Activated T-helper 1 cell treated with Interleukin-2 at 50 U/mL for 16 hours (primary cell): ENCODE measurements around the gene RPRD2.
"Not testable (repeated sequence)": the region's sequence is repeated elsewhere in the genome, so short reads cannot be mapped to it uniquely, and the experiment has no call there.

Experiments used
- DNase-seq: peaks from one replicate; pipeline ENCODE4 v3.0.0-alpha.2; 2020; ENCODE audit warnings: low read depth

RPRD2 gene

DNA sequence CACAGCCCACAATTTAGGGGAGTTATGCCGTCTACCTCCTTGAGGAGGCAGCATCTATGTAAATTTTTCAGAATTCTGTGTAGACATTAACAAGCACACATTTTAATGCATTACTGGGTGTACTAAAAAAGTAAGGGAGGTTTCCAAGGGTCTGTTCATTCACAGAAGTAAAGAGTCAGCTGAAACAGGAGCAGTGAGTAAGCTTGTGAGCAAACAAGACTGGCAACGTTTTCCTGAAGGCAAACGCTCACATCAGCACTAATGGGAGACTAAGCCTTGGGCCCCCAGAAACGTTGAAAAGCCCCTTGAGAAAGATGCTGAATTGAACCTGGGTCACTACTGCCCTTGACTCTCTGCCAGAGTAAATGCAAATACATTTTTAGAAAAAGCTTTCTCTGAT is 25.7 kb downstream of the RPRD2 start:
- DNase-seq: no peak

DNA sequence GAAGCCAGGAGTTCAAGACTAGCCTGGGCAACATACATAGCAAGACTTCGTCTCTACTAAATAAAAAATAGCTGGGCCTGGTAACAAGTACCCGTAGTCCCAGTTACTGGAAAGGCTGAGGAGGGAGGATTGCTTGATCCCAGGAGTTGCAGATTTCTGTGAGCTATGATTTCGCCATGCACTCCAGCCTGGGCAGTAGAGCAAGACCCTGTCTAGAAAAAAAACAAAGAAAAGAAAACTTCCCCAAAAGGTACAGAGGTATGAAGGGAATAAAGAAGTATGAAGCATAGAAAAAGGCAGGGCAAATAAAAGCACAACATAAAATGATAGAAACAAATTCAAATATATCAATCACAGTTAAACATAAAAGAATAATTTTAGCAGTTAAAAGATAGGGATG is 28.7 kb downstream of the RPRD2 start:
- DNase-seq: no peak

- DNase-seq: not testable (repeated sequence)
Observed at GRCh38 chr1:150395115-150395514, 31.2 kb downstream of the RPRD2 start.

GRCh38 chr1:150397392-150398032 is 33.6 kb downstream of the RPRD2 start:
- no peak for DNase-seq

DNA sequence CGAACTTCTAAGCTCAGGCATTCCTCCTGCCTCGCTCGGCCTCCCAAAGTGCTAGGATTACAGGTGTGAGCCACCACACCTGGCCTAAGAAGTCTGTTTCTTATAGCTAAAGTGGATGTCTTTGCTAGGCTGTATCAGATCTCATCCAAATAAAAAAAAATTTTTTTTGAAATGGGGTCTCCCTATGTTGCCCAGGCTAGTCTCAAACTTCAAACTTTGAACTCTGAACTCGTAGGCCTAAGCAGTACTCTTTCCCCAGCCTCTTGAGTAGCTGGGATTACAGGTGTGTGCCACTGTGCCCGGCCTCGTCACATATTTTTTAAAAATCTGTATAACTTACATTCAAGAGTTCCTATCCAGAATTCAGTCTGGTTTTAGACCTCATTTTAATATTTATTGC is 40.5 kb downstream of the RPRD2 start:
- no peak for DNase-seq

- no peak for DNase-seq
Observed at GRCh38 chr1:150405660-150406059, 41.7 kb downstream of the RPRD2 start.

GRCh38 chr1:150406483-150406882 is 42.5 kb downstream of the RPRD2 start:
- DNase-seq: no peak

DNA sequence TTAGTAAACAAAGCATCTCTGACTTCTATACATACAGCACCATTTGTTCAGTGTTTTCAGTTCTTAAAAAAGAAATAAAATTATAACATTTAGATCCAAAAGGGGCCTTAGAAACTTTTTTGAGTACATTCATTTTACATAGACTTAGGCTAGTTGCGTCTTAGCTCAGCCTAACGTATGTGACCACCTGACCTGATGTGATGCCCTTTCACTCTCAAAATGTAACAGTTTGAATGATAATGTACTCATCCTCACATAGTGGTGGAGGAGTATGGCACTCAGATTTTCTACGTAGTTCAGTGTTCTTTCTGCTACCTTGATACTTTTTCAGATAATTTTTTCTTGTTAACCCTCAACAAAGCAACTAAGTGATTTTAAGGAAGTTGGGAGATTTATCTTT is 43.4 kb downstream of the RPRD2 start:
- DNase-seq: no peak

GRCh38 chr1:150408800-150409199 is 44.9 kb downstream of the RPRD2 start:
- no peak for DNase-seq

- no peak for DNase-seq
Observed at GRCh38 chr1:150409504-150410362, 45.8 kb downstream of the RPRD2 start.

GRCh38 chr1:150410582-150411101 is 46.7 kb downstream of the RPRD2 start:
- DNase-seq: no peak

DNA sequence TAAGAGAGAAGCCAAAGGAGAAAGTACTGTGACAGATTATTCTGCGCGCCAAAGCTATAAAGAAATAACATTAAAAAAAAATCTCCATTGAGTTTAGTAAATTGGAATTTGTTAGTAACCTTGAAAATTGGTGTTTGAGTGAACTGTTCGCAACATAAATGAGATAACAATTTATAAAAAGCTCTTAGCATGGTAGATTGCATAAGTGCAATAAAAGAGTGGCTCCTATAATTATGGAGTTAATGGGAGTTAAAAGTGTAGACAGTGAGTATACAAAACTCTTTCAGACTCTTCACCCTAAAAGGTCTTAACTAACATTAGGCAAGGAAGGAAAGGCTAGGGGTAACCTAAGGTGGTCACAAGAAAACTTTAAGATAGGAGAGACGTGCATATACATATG is 50.6 kb downstream of the RPRD2 start:
- DNase-seq: no peak

DNA sequence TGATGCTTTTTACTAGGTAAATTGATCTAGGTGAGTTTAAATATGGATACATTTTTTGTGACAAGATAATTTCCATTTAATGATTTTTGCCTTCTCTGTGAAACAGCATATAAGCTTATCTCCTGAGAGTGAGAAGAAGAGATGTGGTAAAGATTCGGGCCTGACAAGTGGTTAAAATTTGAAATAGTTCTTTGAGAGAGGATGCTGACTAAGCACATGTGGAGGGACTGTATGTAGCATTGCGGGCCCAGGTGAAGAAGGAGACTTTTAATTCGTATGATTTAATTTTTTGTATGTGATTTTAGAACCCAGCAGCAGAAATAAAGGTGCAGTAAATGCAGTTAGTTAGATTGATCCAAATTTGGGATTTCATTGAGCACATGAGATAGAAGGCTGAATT is 51.9 kb downstream of the RPRD2 start:
- no peak for DNase-seq

GRCh38 chr1:150420560-150421265 is 56.8 kb downstream of the RPRD2 start:
- DNase-seq: no peak

- DNase-seq: no peak
Observed at GRCh38 chr1:150422541-150422940, 58.6 kb downstream of the RPRD2 start.

- DNase-seq: no peak
Observed at GRCh38 chr1:150429805-150430204, 65.9 kb downstream of the RPRD2 start.

GRCh38 chr1:150441121-150441520 is 77.2 kb downstream of the RPRD2 start:
- DNase-seq: no peak

GRCh38 chr1:150444232-150444631 is 80.3 kb downstream of the RPRD2 start:
- DNase-seq: no peak

DNA sequence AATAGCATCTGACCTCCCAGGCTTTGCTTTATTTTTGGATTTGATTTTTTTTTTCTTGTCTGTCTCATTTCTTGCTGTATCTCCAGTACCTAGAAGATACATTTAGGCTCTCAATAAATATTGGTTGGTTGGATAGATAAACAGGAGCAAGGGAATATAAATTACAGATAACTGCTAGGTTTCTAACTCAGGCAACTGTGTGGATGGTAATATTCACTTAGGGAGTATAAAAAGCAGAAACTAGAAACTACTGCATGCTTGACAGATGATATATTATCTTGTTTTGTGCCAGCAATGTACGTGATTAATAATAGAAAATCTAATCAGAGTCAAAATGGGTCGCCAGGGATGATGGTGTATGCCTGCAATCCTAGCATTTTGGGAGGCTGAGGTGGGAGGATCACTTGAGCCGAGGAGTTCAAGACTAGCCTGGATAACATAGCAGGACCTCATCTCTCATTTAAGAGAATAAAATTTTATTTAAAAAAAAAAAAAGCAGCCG is 92.2 kb downstream of the RPRD2 start:
- no peak for DNase-seq

GRCh38 chr1:150464422-150464826 is 100.5 kb downstream of the RPRD2 start:
- peak; percentile 31 for DNase-seq

GRCh38 chr1:150466964-150467363 is 103.0 kb downstream of the RPRD2 start:
- no peak for DNase-seq

GRCh38 chr1:150469291-150469690 is 105.3 kb downstream of the RPRD2 start:
- no peak for DNase-seq
